GM23338 (cell line): ENCODE results near the gene MAMLD1. TPM values are rescaled to one million over a fixed set of nuclear protein-coding genes. Genes with fewer than 3 reads are reported as not detected.

Experiments used
- ATAC-seq: fragments of 200-7000 bp; cut with Tn5 transposase; 3 replicates; pipeline ENCODE4 v1.9.1; 2020
- DNase-seq: peaks from one replicate; pipeline ENCODE4 v3.0.0-alpha.2; 2015; ENCODE audit warnings: low spot score
- H2AFZ ChIP-seq: fragments of 200-600 bp; sonication (generic); 2 replicates; pipeline ENCODE4 v1.8.0; 2016; ENCODE audit warnings: antibody characterized with exemption, mild to moderate bottlenecking, moderate library complexity
- H3F3A ChIP-seq: fragments of 200-600 bp; sonication (generic); replicated peaks from 2 replicates; pipeline ENCODE4 v1.8.0; 2017; ENCODE audit warnings: antibody characterized with exemption, mixed run types, low read depth
- H3K27ac ChIP-seq: fragments of 200-600 bp; sonication (generic); 2 replicates; pipeline ENCODE4 v1.6.1; 2016; ENCODE audit warnings: low read depth
- H3K27me3 ChIP-seq: fragments of 200-600 bp; sonication (generic); 2 replicates; pipeline ENCODE4 v1.8.0; 2016; ENCODE audit warnings: mild to moderate bottlenecking, mixed run types, moderate library complexity; ENCODE audit not compliant: insufficient read depth
- H3K36me3 ChIP-seq: fragments of 200-600 bp; sonication (generic); 2 replicates; pipeline ENCODE4 v1.8.0; 2016; ENCODE audit warnings: mild to moderate bottlenecking; ENCODE audit not compliant: insufficient read depth
- H3K4me1 ChIP-seq: fragments of 200-600 bp; sonication (generic); 2 replicates; pipeline ENCODE4 v1.8.0; 2016; ENCODE audit warnings: mild to moderate bottlenecking, moderate library complexity; ENCODE audit not compliant: insufficient read depth
- H3K4me2 ChIP-seq: fragments of 200-600 bp; sonication (generic); 2 replicates; pipeline ENCODE4 v1.7.1; 2017; ENCODE audit warnings: mixed run types
- H3K4me3 ChIP-seq: fragments of 200-600 bp; sonication (generic); 2 replicates; pipeline ENCODE4 v1.6.1; 2016; ENCODE audit warnings: mixed run types
- H3K79me2 ChIP-seq: fragments of 200-600 bp; sonication (generic); replicated peaks from 2 replicates; pipeline ENCODE4 v1.8.0; 2017; ENCODE audit warnings: mild to moderate bottlenecking; ENCODE audit not compliant: insufficient read depth
- H3K9me2 ChIP-seq: fragments of 200-600 bp; sonication (generic); 2 replicates; pipeline ENCODE4 v1.8.0; 2017; ENCODE audit not compliant: insufficient read depth
- H4K20me1 ChIP-seq: fragments of 200-600 bp; sonication (generic); replicated peaks from 2 replicates; pipeline ENCODE4 v1.8.0; 2017; ENCODE audit warnings: mild to moderate bottlenecking; ENCODE audit not compliant: insufficient read depth
- H3K27ac Mint-ChIP-seq: 2 replicates; pipeline ENCODE4 v1.8.0; 2020; ENCODE audit warnings: inconsistent platforms, mild to moderate bottlenecking, moderate library complexity, mixed read lengths
- H3K27me3 Mint-ChIP-seq: 3 replicates; pipeline ENCODE4 v1.8.0; 2022; ENCODE audit warnings: low read depth, mild to moderate bottlenecking, moderate library complexity, mixed read lengths, inconsistent platforms; ENCODE audit not compliant: insufficient read depth, poor library complexity
- H3K36me3 Mint-ChIP-seq: 3 replicates; pipeline ENCODE4 v1.8.0; 2021; ENCODE audit warnings: low read depth, mild to moderate bottlenecking, inconsistent platforms, moderate library complexity, mixed read lengths
- H3K4me1 Mint-ChIP-seq: 3 replicates; pipeline ENCODE4 v1.8.0; 2020; ENCODE audit warnings: mild to moderate bottlenecking, inconsistent platforms, mixed read lengths
- H3K4me3 Mint-ChIP-seq: 3 replicates; pipeline ENCODE4 v1.8.0; 2021; ENCODE audit warnings: moderate library complexity, mild to moderate bottlenecking, inconsistent platforms, mixed read lengths
- H3K9me3 Mint-ChIP-seq: 3 replicates; pipeline ENCODE4 v1.8.0; 2020; ENCODE audit warnings: moderate library complexity, mild to moderate bottlenecking, inconsistent platforms, mixed read lengths
- CTCF ChIP-seq, 2 experiments: fragments of 200-600 bp in 1 of 2; sonication (generic) in 1 of 2; conservative IDR thresholded peaks; 2 replicates each; pipeline versions ENCODE4 v1.5.1 to v1.6.1; 2016 to 2017; ENCODE audit warnings: antibody characterized with exemption in 2 of 2, low read depth in 2 of 2, mild to moderate bottlenecking in 2 of 2, moderate library complexity in 1 of 2
- ETS1 ChIP-seq: IDR thresholded peaks from 2 replicates; pipeline ENCODE4 v1.6.1; 2016; ENCODE audit warnings: antibody characterized with exemption
- EZH2 ChIP-seq: fragments of 200-600 bp; sonication (generic); IDR thresholded peaks from one replicate; pipeline ENCODE4 v1.8.0; 2017; ENCODE audit warnings: antibody characterized with exemption, mild to moderate bottlenecking, low read depth; ENCODE audit not compliant: unreplicated experiment
- EZH2phosphoT487 ChIP-seq: fragments of 200-600 bp; sonication (generic); IDR thresholded peaks from one replicate; pipeline ENCODE4 v1.8.1; 2018; ENCODE audit warnings: antibody characterized with exemption; ENCODE audit not compliant: unreplicated experiment
- JUNB ChIP-seq: IDR thresholded peaks from one replicate; pipeline ENCODE4 v1.6.1; 2016; ENCODE audit warnings: antibody characterized with exemption; ENCODE audit not compliant: unreplicated experiment
- NANOG ChIP-seq: IDR thresholded peaks from 2 replicates; pipeline ENCODE4 v1.6.1; 2016; ENCODE audit warnings: antibody characterized with exemption, borderline replicate concordance
- POLR2AphosphoS5 ChIP-seq: IDR thresholded peaks from 2 replicates; pipeline ENCODE4 v1.6.1; 2016; ENCODE audit warnings: antibody characterized with exemption, low read depth
- polyA plus RNA-seq: library from polyadenylated mRNA; unstranded; fragments of >200 nt; fragmentation: Nextera tagmentation; extraction: Ambion mirVana; gene quantifications from 2 replicates; pipeline ENCODE4 v1.2.1, GENCODE V29; 2016
- total RNA-seq: library from RNA; depleted of rRNA; stranded (reverse); fragments of >200 nt; shearing (Covaris generic); gene quantifications from 2 replicates; pipeline ENCODE4 v1.2.3, GENCODE V29; 2014

The MAMLD1 gene
- total and polyA plus RNA-seq, 2 experiments from 2014 or later, result 0.13 to 0.21 TPM

GRCh38 chrX:150450519-150451177 lies 87.5 kb downstream of the MAMLD1 start:
- Histone ChIP-seq H3K36me3 (no peaks in the 10 kb centered on the region), H4K20me1 (no peaks in the 10 kb centered on the region), H2AFZ (no peak overlapping the region), H3K79me2 (no peaks in the 10 kb centered on the region), H3K9me2 (no peaks in the 10 kb centered on the region), H3F3A (no peaks in the 10 kb centered on the region), H3K4me3 (no peak overlapping the region), H3K4me2 (no peak overlapping the region), H3K4me1 (no peaks in the 10 kb centered on the region), H3K27ac (no peak overlapping the region), H3K27me3 (no peaks in the 10 kb centered on the region)
- no peaks in the 10 kb centered on the region for H3K36me3 Mint-ChIP-seq
- H3K27me3 Mint-ChIP-seq, result no peaks in the 10 kb centered on the region
- no peaks in the 10 kb centered on the region; the same call in 2 of the 3 replicates for H3K9me3 Mint-ChIP-seq
- no peak for TF ChIP-seq POLR2AphosphoS5
- DNase-seq (no peak), ATAC-seq (no peak)
- H3K4me1 Mint-ChIP-seq, result peaks cover 6% of the 10 kb centered on the region; the same call in 2 of the 3 replicates
- no peak overlapping the region for H3K4me3 Mint-ChIP-seq
- no peak overlapping the region for H3K27ac Mint-ChIP-seq

- Mint-ChIP-seq H3K27me3 (no peaks in the 10 kb centered on the region), H3K4me3 (no peak overlapping the region), H3K9me3 (no peaks in the 10 kb centered on the region; the same call in 2 of the 3 replicates), H3K36me3 (no peaks in the 10 kb centered on the region), H3K27ac (no peak overlapping the region), H3K4me1 (peaks cover 6% of the 10 kb centered on the region; the same call in 2 of the 3 replicates)
- Histone ChIP-seq H3K9me2 (no peaks in the 10 kb centered on the region), H3F3A (no peaks in the 10 kb centered on the region), H3K79me2 (no peaks in the 10 kb centered on the region), H2AFZ (no peak overlapping the region), H3K27me3 (no peaks in the 10 kb centered on the region), H4K20me1 (no peaks in the 10 kb centered on the region), H3K4me1 (no peaks in the 10 kb centered on the region), H3K27ac (no peak overlapping the region), H3K36me3 (no peaks in the 10 kb centered on the region), H3K4me3 (no peak overlapping the region), H3K4me2 (no peak overlapping the region)
- TF ChIP-seq POLR2AphosphoS5 (no peak), CTCF (conservative IDR thresholded peaks at IDR 0.05; ENCODE audit: low read depth in 2 of 2) (no peak), JUNB (no peak), EZH2phosphoT487 (no peak), EZH2 (no peak)
- ATAC-seq, result no peak
- DNase-seq, result no peak
Observed at GRCh38 chrX:150451953-150452352, 88.8 kb downstream of the MAMLD1 start.

GRCh38 chrX:150454083-150454482 lies 91.0 kb downstream of the MAMLD1 start:
- no peak overlapping the region for H3K4me3 Mint-ChIP-seq
- H3K27me3 Mint-ChIP-seq, result no peaks in the 10 kb centered on the region
- H3K4me1 ChIP-seq, result no peaks in the 10 kb centered on the region

More at GRCh38 chrX:150454083-150454482, 91.0 kb downstream of the MAMLD1 start:
- Mint-ChIP-seq H3K36me3 (no peaks in the 10 kb centered on the region), H3K27ac (no peak overlapping the region), H3K4me1 (peaks cover 6% of the 10 kb centered on the region; the same call in 2 of the 3 replicates), H3K9me3 (no peaks in the 10 kb centered on the region; the same call in 2 of the 3 replicates)
- no peaks in the 10 kb centered on the region for H3K36me3 ChIP-seq
- no peak overlapping the region for H2AFZ ChIP-seq
- no peaks in the 10 kb centered on the region for H4K20me1 ChIP-seq
- H3K27me3 ChIP-seq, result no peaks in the 10 kb centered on the region
- H3K4me3 ChIP-seq, result no peak overlapping the region
- no peaks in the 10 kb centered on the region for H3F3A ChIP-seq
- ATAC-seq, result no peak
- TF ChIP-seq NANOG (no peak), ETS1 (no peak)
- H3K27ac ChIP-seq, result no peak overlapping the region
- no peak overlapping the region for H3K4me2 ChIP-seq
- H3K79me2 ChIP-seq, result no peaks in the 10 kb centered on the region
- DNase-seq, result no peak
- H3K9me2 ChIP-seq, result no peaks in the 10 kb centered on the region
